Esophagus squamous epithelium (tissue), 4 donors: Measurements from ENCODE around the gene PARD3.

Source experiments
- POLR2A ChIP-seq, 4 donors: fragments of 450-650 bp; IDR thresholded peaks; one replicate each; pipeline ENCODE4 v1.6.1; 2017; ENCODE audit warnings: antibody characterized with exemption in 4 of 4, mild to moderate bottlenecking in 4 of 4, moderate library complexity in 3 of 4
- TF ChIP-seq, protein P1 (sequence below), 6 experiments: fragments of 450-650 bp in 4 of 6; fragments of 200-600 bp in 2 of 6; sonication (generic) in 2 of 6; IDR thresholded peaks; one replicate each; pipeline ENCODE4 v1.5.1; 2016 to 2019; ENCODE audit warnings: antibody characterized with exemption in 6 of 6, mild to moderate bottlenecking in 4 of 6, moderate library complexity in 4 of 6

DNA sequence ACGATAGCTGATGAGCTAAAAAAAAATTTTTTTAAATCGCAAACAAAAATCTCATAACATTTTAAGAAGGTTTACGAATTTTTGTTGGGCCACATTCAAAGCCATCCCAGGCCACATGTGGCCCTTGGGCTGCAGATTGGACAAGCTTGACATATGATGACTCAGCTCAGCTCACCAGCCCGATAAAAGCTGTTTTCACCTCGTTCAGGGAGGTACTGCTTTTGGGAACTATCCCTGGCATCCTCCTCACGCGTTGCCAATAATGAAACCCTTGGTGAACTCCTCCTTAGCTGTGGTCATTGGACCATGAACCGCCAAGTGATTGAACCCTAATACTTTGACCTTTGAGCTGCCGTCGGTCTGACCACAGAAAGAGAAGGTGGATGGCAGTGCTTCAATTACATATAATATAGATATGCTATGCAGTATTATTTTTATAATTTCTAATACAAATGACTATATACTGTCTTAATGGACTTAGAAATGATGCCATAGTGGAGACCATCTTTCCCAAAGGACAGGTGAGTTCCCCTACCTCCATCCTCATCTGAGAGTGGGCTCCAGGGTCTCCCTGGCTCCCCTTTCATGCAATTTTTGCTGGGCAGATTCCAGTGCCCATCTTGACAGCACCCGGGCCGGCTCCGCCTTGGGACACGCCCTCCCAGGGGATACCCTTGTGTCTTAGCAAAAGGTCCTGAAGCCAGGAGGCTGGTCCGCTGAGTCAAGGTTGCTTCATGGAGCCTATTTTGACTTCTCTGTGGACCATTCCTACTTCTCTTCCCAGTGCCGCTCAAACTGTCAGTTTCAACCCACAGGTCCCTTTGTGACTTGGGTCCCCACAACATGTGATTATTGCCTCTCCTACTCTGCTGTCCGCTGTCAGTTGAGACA is 707.2 kb downstream of the PARD3 start:
- TF ChIP-seq, protein P1, sequence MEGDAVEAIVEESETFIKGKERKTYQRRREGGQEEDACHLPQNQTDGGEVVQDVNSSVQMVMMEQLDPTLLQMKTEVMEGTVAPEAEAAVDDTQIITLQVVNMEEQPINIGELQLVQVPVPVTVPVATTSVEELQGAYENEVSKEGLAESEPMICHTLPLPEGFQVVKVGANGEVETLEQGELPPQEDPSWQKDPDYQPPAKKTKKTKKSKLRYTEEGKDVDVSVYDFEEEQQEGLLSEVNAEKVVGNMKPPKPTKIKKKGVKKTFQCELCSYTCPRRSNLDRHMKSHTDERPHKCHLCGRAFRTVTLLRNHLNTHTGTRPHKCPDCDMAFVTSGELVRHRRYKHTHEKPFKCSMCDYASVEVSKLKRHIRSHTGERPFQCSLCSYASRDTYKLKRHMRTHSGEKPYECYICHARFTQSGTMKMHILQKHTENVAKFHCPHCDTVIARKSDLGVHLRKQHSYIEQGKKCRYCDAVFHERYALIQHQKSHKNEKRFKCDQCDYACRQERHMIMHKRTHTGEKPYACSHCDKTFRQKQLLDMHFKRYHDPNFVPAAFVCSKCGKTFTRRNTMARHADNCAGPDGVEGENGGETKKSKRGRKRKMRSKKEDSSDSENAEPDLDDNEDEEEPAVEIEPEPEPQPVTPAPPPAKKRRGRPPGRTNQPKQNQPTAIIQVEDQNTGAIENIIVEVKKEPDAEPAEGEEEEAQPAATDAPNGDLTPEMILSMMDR (IDR thresholded peaks at IDR 0.05): no peak
- TF ChIP-seq POLR2A (IDR thresholded peaks at IDR 0.05): no peak
